GM12864 (cell line): ENCODE results near the gene MAP2.

Experiments
- DNase-seq: peaks from one replicate; pipeline ENCODE4 v3.0.0-alpha.2; 2011; ENCODE audit warnings: low read depth
- H3K4me3 ChIP-seq: 2 replicates; pipeline ENCODE4 v1.5.1; 2011; ENCODE audit warnings: mild to moderate bottlenecking, low read depth, low read length, control low read depth
- TF ChIP-seq, protein P1 (sequence below): IDR thresholded peaks from 2 replicates; pipeline ENCODE4 v1.5.1; 2011; ENCODE audit warnings: low read depth, mild to moderate bottlenecking, moderate library complexity, low read length, control low read depth, inconsistent platforms; ENCODE audit errors: missing control alignments

MAP2 gene

DNA sequence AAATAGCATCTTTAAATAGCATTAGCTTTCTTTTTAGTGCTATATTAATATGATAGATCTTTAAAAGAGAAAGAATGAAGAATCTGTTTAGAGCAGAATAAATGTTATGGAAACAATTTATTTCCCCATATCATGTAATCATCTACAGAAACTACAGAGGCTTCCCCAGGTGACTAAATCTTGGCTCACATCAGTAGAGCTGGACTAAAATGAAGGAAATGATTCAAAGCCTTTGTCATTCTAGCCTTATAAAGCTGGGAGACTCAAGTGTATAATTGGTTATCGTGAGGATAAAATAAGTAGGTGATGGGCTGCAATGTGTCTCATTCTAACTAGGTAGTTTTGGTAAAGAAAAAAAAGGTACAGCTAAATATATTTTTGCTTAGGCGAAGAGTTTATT is 264.5 kb downstream of the MAP2 start:
- H3K4me3 ChIP-seq, result no peak overlapping the region
- TF ChIP-seq, protein P1, sequence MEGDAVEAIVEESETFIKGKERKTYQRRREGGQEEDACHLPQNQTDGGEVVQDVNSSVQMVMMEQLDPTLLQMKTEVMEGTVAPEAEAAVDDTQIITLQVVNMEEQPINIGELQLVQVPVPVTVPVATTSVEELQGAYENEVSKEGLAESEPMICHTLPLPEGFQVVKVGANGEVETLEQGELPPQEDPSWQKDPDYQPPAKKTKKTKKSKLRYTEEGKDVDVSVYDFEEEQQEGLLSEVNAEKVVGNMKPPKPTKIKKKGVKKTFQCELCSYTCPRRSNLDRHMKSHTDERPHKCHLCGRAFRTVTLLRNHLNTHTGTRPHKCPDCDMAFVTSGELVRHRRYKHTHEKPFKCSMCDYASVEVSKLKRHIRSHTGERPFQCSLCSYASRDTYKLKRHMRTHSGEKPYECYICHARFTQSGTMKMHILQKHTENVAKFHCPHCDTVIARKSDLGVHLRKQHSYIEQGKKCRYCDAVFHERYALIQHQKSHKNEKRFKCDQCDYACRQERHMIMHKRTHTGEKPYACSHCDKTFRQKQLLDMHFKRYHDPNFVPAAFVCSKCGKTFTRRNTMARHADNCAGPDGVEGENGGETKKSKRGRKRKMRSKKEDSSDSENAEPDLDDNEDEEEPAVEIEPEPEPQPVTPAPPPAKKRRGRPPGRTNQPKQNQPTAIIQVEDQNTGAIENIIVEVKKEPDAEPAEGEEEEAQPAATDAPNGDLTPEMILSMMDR, result no peak
- DNase-seq, result no peak

DNA sequence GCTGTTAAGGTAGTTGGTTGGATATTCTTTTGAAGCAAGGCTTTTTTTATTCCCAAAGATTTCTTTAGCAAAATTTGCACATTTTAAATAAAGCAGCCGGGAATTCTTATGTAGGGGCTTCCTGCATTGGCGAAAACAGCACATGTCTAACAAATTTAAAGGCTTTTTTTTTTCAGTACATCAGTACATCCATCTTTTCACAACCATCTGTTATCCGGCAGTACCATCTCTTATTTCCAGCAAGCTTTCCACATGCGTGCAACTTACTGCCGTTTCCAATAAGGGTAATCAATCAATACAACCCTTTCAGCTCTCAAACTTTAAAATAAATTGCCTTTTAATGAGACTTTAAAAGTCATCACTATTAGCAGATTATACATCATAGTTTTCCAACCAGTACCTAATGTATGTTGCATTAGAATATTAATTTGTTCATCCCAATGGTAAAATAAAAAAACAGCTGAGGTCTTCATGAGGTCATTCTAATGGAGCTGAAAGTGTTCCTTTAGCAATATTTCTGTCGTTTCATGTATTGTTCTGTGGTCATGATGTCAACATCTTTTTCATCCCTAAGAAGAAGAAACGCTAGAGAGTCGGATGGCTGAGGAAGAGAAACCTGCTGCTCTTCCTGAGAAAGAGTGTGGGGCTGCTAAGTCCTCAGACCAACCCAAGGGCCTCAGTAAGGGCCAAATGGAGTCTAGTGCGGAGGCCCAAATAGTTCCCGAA is 266.3 kb downstream of the MAP2 start:
- no peak overlapping the region for H3K4me3 ChIP-seq
- no peak for DNase-seq
- TF ChIP-seq, protein P1, result no peak

DNA sequence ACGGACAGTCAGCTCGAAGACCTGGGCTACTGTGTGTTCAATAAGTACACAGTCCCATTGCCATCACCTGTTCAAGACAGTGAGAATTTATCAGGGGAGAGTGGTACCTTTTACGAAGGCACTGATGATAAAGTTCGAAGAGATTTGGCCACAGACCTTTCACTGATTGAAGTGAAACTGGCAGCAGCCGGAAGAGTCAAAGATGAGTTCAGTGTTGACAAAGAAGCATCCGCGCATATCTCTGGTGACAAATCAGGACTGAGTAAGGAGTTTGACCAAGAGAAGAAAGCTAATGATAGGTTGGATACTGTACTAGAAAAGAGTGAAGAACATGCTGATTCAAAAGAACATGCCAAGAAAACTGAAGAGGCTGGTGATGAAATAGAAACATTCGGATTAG is 270.9 kb downstream of the MAP2 start:
- no peak for DNase-seq
- TF ChIP-seq, protein P1, result no peak
- H3K4me3 ChIP-seq, result peak overlapping the region; percentile 24

DNA sequence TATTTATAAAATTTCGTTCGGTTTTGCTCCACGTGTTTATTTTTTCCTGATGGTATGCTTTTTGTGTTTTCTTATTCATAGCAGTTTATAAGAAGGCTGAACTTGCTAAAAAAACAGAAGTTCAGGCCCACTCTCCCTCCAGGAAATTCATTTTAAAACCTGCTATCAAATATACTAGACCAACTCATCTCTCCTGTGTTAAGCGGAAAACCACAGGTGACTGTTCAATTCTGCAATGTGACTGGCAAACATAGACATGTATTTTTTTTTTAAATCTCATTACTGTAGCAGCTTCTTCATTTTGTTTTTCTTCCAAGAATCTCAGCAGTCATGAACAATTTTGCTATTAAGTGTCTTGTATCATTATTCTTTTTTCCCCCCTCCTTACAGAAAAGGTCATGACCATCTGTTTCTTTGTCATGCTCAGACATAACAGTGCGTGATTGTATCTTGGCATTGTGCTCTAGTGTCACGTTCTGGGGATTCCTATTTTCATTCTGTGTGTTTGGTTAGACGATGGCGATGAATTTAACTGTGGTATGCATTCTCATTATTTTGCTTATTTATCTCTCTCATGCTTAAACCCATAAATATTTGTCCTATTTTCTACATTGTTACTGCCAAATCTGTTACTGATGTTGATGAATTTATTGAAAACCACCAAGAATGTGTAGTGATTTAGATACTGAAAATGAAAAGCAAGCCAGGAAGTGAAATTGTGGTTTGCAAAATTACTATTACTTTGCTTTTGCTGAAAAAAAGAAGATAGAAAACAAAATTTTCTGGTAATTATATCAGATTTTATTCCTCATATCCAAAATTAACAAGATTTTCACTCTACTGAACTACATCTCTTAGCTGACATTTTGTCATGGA is 273.2 kb downstream of the MAP2 start:
- TF ChIP-seq, protein P1, result no peak
- H3K4me3 ChIP-seq, result no peak overlapping the region
- no peak for DNase-seq

DNA sequence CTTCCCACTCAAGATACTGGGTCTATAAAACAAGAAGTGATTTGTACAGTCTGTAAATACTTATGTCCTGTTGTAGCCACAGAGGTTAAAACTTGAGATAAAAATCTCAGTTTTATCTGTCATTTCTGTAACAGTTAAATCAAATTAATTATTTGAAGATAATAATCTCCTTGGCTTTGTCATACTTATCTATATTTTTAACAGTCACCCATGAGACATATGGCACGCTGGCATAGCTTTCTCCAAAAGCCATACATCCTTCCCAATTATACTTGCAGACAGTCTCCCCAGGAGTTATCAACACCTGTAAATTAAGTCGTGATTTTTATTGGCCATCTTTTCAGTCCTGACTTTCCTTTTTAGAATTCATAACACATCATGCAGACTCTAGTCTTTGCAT is 278.9 kb downstream of the MAP2 start:
- no peak overlapping the region for H3K4me3 ChIP-seq
- no peak for DNase-seq
- TF ChIP-seq, protein P1, result no peak

DNA sequence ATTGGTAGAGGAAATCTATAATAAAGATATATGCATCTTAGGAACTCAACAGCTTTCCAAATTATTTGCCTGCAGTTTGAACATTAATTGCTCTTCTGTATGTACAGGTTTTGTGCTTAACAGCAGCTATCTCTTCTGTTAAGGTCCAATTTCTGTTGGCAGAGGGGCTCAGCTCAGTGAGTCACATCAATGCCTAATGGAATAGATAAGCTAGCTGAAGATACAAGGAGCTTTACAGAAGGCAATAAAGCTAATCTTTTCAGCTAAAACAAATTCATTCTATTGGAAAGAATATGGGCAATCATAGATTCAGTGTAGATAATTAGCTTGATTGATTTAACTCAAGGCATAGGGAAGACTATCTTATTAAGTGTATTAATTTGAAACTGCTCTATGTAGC is 289.4 kb downstream of the MAP2 start:
- TF ChIP-seq, protein P1, result no peak
- DNase-seq, result no peak
- H3K4me3 ChIP-seq, result no peak overlapping the region
